DOHH2 (cell line): Measurements from ENCODE around the gene KCNMA1.

Source experiments
- H3F3A ChIP-seq: fragments of 200-600 bp; sonication (generic), shearing (Covaris generic); 2 replicates; pipeline ENCODE4 v1.6.0; 2016; ENCODE audit warnings: antibody characterized with exemption, mild to moderate bottlenecking; ENCODE audit not compliant: control insufficient read depth, insufficient read depth
- H3K27ac ChIP-seq: fragments of 200-600 bp; sonication (generic); 2 replicates; pipeline ENCODE4 v1.5.1; 2014; ENCODE audit warnings: low read depth, mild to moderate bottlenecking, low read length, moderate library complexity
- H3K27me3 ChIP-seq: fragments of 200-600 bp; sonication (generic); 2 replicates; pipeline ENCODE4 v1.6.1; 2014; ENCODE audit warnings: mild to moderate bottlenecking, low read length, mixed read lengths; ENCODE audit not compliant: control insufficient read depth
- H3K36me3 ChIP-seq: fragments of 200-600 bp; sonication (generic); 2 replicates; pipeline ENCODE4 v1.6.1; 2014; ENCODE audit warnings: mild to moderate bottlenecking, low read length, moderate library complexity, mixed read lengths; ENCODE audit not compliant: control insufficient read depth
- H3K4me1 ChIP-seq: fragments of 200-600 bp; sonication (generic); 2 replicates; pipeline ENCODE4 v1.6.1; 2014; ENCODE audit warnings: mild to moderate bottlenecking, low read length, mixed read lengths; ENCODE audit not compliant: control insufficient read depth
- H3K4me2 ChIP-seq: fragments of 200-600 bp; sonication (generic); 2 replicates; pipeline ENCODE4 v1.6.0; 2014; ENCODE audit warnings: mild to moderate bottlenecking, low read length, moderate library complexity
- H3K4me3 ChIP-seq: fragments of 200-600 bp; sonication (generic); 2 replicates; pipeline ENCODE4 v1.5.1; 2014; ENCODE audit warnings: mild to moderate bottlenecking, low read length, mixed read lengths
- H3K79me2 ChIP-seq: fragments of 200-600 bp; sonication (generic); 2 replicates; pipeline ENCODE4 v1.6.1; 2014; ENCODE audit warnings: mild to moderate bottlenecking, low read length, mixed read lengths; ENCODE audit not compliant: control insufficient read depth
- H3K9me2 ChIP-seq: fragments of 200-600 bp; sonication (generic); replicated peaks from 2 replicates; pipeline ENCODE4 v1.6.1; 2014; ENCODE audit warnings: mild to moderate bottlenecking, low read length, mixed read lengths; ENCODE audit not compliant: control insufficient read depth
- H3K9me3 ChIP-seq: fragments of 200-600 bp; sonication (generic); 2 replicates; pipeline ENCODE4 v1.6.1; 2014; ENCODE audit warnings: antibody characterized with exemption, low read length, mixed read lengths; ENCODE audit not compliant: control insufficient read depth, insufficient read depth
- H4K20me1 ChIP-seq: fragments of 200-600 bp; sonication (generic); 2 replicates; pipeline ENCODE4 v1.6.0; 2014; ENCODE audit warnings: low read depth, mild to moderate bottlenecking, antibody characterized with exemption, low read length, moderate library complexity; ENCODE audit not compliant: control insufficient read depth, insufficient read depth
- EZH2phosphoT487 ChIP-seq: fragments of 200-600 bp; sonication (generic); IDR thresholded peaks from 2 replicates; pipeline ENCODE4 v1.6.1; 2017; ENCODE audit warnings: borderline replicate concordance, mild to moderate bottlenecking, antibody characterized with exemption, low read length, moderate library complexity, mixed read lengths
- TF ChIP-seq, protein P1 (sequence below): fragments of 200-600 bp; sonication (generic); IDR thresholded peaks from one replicate; pipeline ENCODE4 v1.5.1; 2014; ENCODE audit warnings: antibody characterized with exemption, mild to moderate bottlenecking, low read depth, low read length; ENCODE audit not compliant: poor library complexity, severe bottlenecking

Gene KCNMA1

DNA sequence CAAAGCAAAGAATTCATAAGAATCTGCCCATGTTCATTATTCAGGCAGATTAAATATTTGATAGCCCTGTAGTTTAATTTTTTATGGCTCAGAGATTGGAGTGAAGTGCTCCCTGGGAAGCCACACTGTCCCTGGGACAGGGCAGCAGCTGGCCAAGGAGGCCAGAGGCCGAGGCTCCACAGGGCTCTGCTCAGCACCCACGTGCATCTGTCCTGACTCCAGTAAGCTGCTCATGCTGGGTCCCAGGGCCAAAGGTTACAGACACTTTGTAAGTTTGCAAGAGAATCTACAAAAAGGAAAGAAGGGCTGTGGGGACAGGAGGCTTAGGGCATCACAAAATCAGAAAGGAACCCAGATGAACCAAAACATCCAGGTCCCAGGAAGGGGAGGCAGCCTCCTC, 155.5 kb downstream of the KCNMA1 start:
- Histone ChIP-seq H4K20me1 (no peaks in the 10 kb centered on the region), H3F3A (no peaks in the 10 kb centered on the region), H3K27me3 (peaks cover 5% of the 10 kb centered on the region), H3K9me3 (no peaks in the 10 kb centered on the region), H3K36me3 (no peaks in the 10 kb centered on the region), H3K4me2 (no peak overlapping the region), H3K4me1 (no peaks in the 10 kb centered on the region), H3K27ac (no peak overlapping the region), H3K9me2 (no peaks in the 10 kb centered on the region), H3K79me2 (no peaks in the 10 kb centered on the region), H3K4me3 (no peak overlapping the region)
- no peak for TF ChIP-seq EZH2phosphoT487
- TF ChIP-seq, protein P1, sequence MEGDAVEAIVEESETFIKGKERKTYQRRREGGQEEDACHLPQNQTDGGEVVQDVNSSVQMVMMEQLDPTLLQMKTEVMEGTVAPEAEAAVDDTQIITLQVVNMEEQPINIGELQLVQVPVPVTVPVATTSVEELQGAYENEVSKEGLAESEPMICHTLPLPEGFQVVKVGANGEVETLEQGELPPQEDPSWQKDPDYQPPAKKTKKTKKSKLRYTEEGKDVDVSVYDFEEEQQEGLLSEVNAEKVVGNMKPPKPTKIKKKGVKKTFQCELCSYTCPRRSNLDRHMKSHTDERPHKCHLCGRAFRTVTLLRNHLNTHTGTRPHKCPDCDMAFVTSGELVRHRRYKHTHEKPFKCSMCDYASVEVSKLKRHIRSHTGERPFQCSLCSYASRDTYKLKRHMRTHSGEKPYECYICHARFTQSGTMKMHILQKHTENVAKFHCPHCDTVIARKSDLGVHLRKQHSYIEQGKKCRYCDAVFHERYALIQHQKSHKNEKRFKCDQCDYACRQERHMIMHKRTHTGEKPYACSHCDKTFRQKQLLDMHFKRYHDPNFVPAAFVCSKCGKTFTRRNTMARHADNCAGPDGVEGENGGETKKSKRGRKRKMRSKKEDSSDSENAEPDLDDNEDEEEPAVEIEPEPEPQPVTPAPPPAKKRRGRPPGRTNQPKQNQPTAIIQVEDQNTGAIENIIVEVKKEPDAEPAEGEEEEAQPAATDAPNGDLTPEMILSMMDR: no peak

DNA sequence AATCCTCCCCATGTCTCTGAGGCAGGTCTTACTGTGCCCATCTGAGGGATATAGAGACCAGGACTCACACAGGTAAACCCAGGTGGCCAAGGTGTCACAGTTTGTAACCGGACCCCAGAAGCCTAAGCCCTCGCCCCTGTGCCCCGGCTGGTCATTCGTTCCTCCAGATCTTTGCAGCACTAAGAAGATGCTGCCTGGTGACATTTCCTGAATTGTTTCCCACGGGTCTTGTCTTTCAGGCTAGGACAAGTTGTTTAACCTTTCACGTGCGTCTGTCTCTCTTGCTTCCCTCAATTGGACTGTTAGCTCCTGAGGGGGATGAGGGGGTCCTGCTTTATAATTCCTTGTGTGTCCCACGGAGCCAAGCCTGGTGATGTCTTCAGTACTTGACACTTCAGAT, 158.0 kb downstream of the KCNMA1 start:
- Histone ChIP-seq H3K4me1 (no peaks in the 10 kb centered on the region), H3F3A (no peaks in the 10 kb centered on the region), H3K4me2 (no peak overlapping the region), H3K27me3 (no peaks in the 10 kb centered on the region), H3K9me2 (no peaks in the 10 kb centered on the region), H3K36me3 (no peaks in the 10 kb centered on the region), H3K4me3 (no peak overlapping the region), H3K9me3 (no peaks in the 10 kb centered on the region), H3K79me2 (no peaks in the 10 kb centered on the region), H3K27ac (no peak overlapping the region), H4K20me1 (no peaks in the 10 kb centered on the region)
- TF ChIP-seq, protein P1: no peak
- TF ChIP-seq EZH2phosphoT487: no peak

DNA sequence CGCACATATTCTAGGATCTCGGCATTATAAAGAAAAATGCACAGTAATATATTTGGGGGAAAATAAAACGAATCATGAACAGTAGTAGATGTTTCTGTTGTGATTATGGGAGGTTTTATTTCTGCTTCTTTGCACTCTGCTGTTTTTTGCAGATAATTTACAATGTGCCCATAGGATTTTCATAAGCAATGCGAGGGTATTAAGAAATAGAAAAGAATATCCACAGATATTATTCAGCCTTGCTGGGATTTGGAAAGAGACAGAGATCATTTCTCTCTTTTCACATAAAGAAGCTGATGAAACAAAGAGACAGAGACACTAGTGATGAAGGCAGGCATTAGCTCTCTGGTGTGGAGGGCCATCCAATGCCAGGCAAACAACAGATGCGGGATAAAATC, 158.6 kb downstream of the KCNMA1 start:
- no peaks in the 10 kb centered on the region for H3K9me2 ChIP-seq
- H3K27me3 ChIP-seq: no peaks in the 10 kb centered on the region
- H3K79me2 ChIP-seq: no peaks in the 10 kb centered on the region
- H3K4me1 ChIP-seq: no peaks in the 10 kb centered on the region
- H3K9me3 ChIP-seq: no peaks in the 10 kb centered on the region
- H3K27ac ChIP-seq: no peak overlapping the region
- H3K36me3 ChIP-seq: no peaks in the 10 kb centered on the region
- TF ChIP-seq, protein P1: no peak
- TF ChIP-seq EZH2phosphoT487: no peak
- no peaks in the 10 kb centered on the region for H4K20me1 ChIP-seq
- no peak overlapping the region for H3K4me2 ChIP-seq
- H3F3A ChIP-seq: no peaks in the 10 kb centered on the region
- no peak overlapping the region for H3K4me3 ChIP-seq
